ENCODE data around the gene ZFPM1. TPM values are rescaled to one million over a fixed set of nuclear protein-coding genes. Genes with fewer than 3 reads are reported as not detected.

The ZFPM1 gene
- total RNA-seq, 1 donor from 2014 or later = 35.0 TPM

DNA sequence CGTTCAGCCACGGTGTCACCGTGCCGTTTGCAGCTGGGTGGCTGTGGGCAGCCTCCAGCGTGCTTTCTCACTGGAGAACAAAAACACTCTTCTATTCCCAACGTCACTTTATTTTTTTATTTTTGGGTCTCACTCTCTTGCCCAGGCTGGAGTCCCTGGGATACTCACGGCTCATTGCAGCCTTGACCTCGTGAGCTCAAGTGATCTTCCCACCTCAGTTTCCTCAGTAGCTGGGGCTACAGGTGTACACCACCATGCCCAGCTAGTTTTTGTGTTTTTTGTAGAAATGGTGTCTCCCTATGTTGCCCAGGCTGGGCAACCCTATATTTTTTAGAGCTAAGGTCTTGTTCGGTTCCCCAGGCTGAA, 82.8 kb downstream of the ZFPM1 start:
- ChIA-PET POLR2A (interaction anchor here (0.6 to 1.2 kb wide), 3 partner anchors 79 to 625 kb away, joined by 3 to 4 read pairs (median 3); no protein-coding TSS in a partner anchor), CTCF (interaction anchor here (1.0 kb wide), 1 partner anchor 100 kb away, joined by 4 read pairs; no protein-coding TSS in a partner anchor)
- TF ChIP-seq, protein P1, sequence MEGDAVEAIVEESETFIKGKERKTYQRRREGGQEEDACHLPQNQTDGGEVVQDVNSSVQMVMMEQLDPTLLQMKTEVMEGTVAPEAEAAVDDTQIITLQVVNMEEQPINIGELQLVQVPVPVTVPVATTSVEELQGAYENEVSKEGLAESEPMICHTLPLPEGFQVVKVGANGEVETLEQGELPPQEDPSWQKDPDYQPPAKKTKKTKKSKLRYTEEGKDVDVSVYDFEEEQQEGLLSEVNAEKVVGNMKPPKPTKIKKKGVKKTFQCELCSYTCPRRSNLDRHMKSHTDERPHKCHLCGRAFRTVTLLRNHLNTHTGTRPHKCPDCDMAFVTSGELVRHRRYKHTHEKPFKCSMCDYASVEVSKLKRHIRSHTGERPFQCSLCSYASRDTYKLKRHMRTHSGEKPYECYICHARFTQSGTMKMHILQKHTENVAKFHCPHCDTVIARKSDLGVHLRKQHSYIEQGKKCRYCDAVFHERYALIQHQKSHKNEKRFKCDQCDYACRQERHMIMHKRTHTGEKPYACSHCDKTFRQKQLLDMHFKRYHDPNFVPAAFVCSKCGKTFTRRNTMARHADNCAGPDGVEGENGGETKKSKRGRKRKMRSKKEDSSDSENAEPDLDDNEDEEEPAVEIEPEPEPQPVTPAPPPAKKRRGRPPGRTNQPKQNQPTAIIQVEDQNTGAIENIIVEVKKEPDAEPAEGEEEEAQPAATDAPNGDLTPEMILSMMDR (IDR thresholded peaks at IDR 0.05) = no peak
- Mint-ChIP-seq H3K27ac (peak overlapping the region; percentile 41), H3K27me3 (peaks cover 8% of the 10 kb centered on the region), H3K4me1 (peaks cover 12% of the 10 kb centered on the region), H3K4me3 (peak overlapping the region; percentile 63), H3K36me3 (ENCODE audit: low read depth) (no peaks in the 10 kb centered on the region), H3K9me3 (no peaks in the 10 kb centered on the region)
- intact Hi-C loops (cut with micrococcal nuclease) = no loop called here
- no peak for DNase-seq
- no peak for ATAC-seq (ENCODE audit: low read depth)

DNA sequence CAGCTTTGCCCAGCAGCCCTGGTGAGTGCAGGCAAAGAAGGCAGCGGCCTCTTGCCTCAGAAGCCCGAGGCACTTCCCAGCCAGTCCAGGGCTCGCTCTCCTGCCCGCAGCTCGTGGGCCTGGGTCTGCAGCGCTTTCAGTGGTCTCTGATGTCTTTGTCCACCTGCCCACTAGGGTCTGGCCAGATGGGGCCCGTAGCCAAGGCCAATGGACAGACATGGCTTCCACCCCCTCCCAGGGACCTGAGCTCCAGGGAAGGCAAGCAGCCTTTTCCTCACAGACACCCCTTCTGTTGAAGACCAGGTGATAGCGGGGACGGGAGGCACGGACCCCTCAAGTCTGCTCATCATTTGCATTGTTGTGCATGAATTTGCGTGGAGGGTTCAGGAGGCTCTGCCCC, 83.4 kb downstream of the ZFPM1 start:
- Mint-ChIP-seq H3K27ac (no peak overlapping the region), H3K4me1 (peaks cover 12% of the 10 kb centered on the region), H3K4me3 (no peak overlapping the region), H3K9me3 (no peaks in the 10 kb centered on the region), H3K27me3 (peaks cover 11% of the 10 kb centered on the region), H3K36me3 (ENCODE audit: low read depth) (no peaks in the 10 kb centered on the region)
- TF ChIP-seq, protein P1 (IDR thresholded peaks at IDR 0.05) = no peak
- ChIA-PET POLR2A (no interaction called here), CTCF (interaction anchor here (1.0 kb wide), 1 partner anchor 101 kb away, joined by 4 read pairs; no protein-coding TSS in a partner anchor)
- intact Hi-C loops (cut with micrococcal nuclease) = no loop called here
- ATAC-seq (ENCODE audit: low read depth) (no peak), DNase-seq (no peak)

DNA sequence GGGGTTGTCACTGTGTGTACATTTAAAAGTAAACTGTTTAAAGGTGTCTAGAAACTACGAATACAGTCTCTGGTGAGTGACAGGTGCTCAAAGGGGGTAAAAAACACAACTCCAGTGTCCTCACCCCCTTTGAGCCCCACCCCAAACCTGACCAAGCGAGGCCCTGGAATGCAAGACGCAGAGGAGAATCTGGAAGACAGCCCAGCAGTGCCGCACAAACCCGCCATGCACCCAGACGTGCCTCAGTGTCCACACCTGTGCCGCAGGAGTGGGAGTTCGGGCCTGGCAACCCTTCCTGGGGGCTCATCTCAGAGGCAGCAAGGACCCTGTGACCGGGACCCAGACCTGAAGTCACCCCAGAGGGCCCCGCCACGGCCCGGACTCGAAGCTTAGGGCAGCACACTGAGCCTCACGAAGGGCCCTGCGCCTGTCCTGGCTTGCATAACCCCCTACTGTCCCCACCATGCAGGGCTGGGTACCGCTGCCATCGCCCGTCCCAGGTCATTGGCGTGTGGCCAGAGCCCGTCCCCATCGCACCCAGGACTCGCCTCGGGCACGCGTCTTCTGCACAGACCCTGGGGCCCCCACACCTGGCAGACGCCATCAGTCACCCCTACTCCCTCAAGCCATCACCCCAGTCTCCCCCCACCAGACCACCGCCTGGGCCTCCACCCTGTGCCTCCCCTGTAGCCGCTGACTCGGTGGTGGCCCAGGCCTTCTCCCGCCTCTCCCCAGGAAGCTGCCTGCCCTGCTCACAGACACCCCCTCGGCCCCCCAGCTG, 84.1 kb downstream of the ZFPM1 start:
- DNase-seq (no peak), ATAC-seq (ENCODE audit: low read depth) (no peak)
- Mint-ChIP-seq H3K4me3 (no peak overlapping the region), H3K9me3 (no peaks in the 10 kb centered on the region), H3K36me3 (ENCODE audit: low read depth) (no peaks in the 10 kb centered on the region), H3K4me1 (peaks cover 12% of the 10 kb centered on the region), H3K27ac (no peak overlapping the region), H3K27me3 (peaks cover 13% of the 10 kb centered on the region)
- POLR2A ChIA-PET = no interaction called here
- CTCF ChIA-PET = interaction anchor here (1.0 kb wide), 1 partner anchor 102 kb away, joined by 4 read pairs; no protein-coding TSS in a partner anchor
- intact Hi-C loops (cut with micrococcal nuclease) = loop anchor here (1.0 kb wide), 1 partner anchor 32 kb away; no protein-coding TSS in a partner anchor
- TF ChIP-seq, protein P1 (IDR thresholded peaks at IDR 0.05) = no peak

DNA sequence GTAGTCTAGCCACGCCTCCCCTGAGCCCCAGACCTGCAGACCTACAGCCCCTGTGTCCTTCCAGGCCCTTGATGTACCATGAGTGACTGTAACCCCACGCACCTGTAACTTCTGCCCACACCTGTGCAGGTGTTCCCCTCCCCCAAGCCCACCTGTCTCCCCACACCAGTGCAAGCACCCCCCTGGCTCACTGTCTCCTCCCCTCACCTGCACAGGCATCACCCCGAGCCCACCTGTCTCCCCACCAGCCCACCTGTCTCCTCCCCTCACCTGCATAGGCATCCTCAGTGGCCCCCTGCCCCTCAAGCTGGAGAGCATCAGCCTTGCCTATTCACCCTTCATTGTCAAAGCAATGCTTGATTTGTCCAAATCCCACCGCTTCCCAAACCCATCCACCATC, 84.8 kb downstream of the ZFPM1 start:
- Mint-ChIP-seq H3K9me3 (no peaks in the 10 kb centered on the region), H3K4me3 (no peak overlapping the region), H3K27ac (no peak overlapping the region), H3K27me3 (peaks cover 13% of the 10 kb centered on the region), H3K4me1 (peaks cover 12% of the 10 kb centered on the region), H3K36me3 (ENCODE audit: low read depth) (no peaks in the 10 kb centered on the region)
- ATAC-seq (ENCODE audit: low read depth) (no peak), DNase-seq (no peak)
- TF ChIP-seq, protein P1 (IDR thresholded peaks at IDR 0.05) = no peak
- intact Hi-C loops (cut with micrococcal nuclease) = loop anchor here (1.0 kb wide), 1 partner anchor 31 kb away; no protein-coding TSS in a partner anchor
- CTCF ChIA-PET = no interaction called here
- POLR2A ChIA-PET = no interaction called here

- Mint-ChIP-seq H3K9me3 (peaks cover 3% of the 10 kb centered on the region), H3K36me3 (ENCODE audit: low read depth) (no peaks in the 10 kb centered on the region), H3K4me3 (no peak overlapping the region), H3K27me3 (peaks cover 13% of the 10 kb centered on the region), H3K27ac (no peak overlapping the region), H3K4me1 (peaks cover 12% of the 10 kb centered on the region)
- CTCF ChIA-PET = no interaction called here
- TF ChIP-seq, protein P1 (IDR thresholded peaks at IDR 0.05) = no peak
- ATAC-seq (ENCODE audit: low read depth) = no peak
- intact Hi-C loops (cut with micrococcal nuclease) = no loop called here
- POLR2A ChIA-PET = no interaction called here
- no peak for DNase-seq
These were observed 85.4 kb downstream of the ZFPM1 start for GRCh38 chr16:88538366-88539060.
